BE2C (cell line): ENCODE measurements around the gene TPCN1.
A peak's percentile ranks its signal among the peaks of the same experiment; 100 is the strongest.

ENCODE experiments used
- DNase-seq: peaks from one replicate; pipeline ENCODE4 v3.0.0-alpha.2; 2020
- H3K27me3 ChIP-seq: fragments of 250-450 bp; sonication (Bioruptor Pico); 2 replicates; pipeline ENCODE4 v1.5.1; 2020; ENCODE audit warnings: mild to moderate bottlenecking
- H3K36me3 ChIP-seq: fragments of 250-450 bp; sonication (Bioruptor Pico); 2 replicates; pipeline ENCODE4 v1.5.1; 2020; ENCODE audit warnings: mild to moderate bottlenecking
- H3K4me1 ChIP-seq: fragments of 250-450 bp; sonication (Bioruptor Pico); 2 replicates; pipeline ENCODE4 v1.5.1; 2020
- H3K4me3 ChIP-seq: 2 replicates; pipeline ENCODE4 v1.5.1; 2011; ENCODE audit warnings: low read depth, low read length
- H3K9me3 ChIP-seq: fragments of 250-450 bp; sonication (Bioruptor Pico); 2 replicates; pipeline ENCODE4 v1.5.1; 2020
- TF ChIP-seq, protein P1 (sequence below): IDR thresholded peaks from 2 replicates; pipeline ENCODE4 v1.5.1; 2012; ENCODE audit warnings: mild to moderate bottlenecking, low read depth, low read length

Gene TPCN1

DNA sequence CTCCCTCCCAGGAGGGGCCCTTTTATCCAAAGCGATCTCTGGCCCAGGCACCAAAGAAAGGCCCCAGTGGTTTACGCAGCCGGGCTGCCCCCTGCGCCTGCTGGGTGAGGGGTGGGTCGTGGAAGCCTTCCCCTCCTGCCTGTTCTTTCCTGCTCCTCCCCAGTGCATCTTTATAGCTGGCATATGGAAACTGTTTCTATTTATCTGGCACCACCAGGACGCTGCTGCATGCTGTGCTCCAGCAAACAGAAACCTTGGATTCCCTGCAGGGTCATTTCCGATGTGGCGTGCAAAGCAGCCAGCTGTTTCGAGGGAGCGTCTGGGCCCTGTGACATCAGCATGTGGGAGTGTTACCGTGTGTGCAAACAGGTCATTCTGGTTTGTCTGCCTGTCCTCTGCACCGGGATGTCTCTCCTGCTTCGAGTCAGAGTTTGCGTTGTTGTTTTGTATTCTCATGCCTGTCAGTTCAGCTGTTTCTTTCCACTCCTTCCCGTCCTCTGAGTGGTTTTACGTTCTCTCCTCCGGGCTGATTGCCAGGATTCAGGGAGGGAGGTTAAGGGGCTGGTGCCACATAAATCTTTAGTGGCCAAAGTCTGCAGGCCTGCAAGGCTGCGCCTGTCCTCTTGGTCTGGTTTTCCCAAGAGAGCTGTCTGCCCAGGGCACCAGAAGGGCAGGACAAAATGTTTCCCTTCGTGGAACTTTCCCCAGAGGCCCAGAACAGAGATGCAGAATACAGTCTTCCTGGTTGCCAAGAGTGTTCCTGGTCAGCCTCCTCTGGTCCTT, 24.6 kb downstream of the TPCN1 start:
- no peaks in the 10 kb centered on the region for H3K9me3 ChIP-seq
- H3K4me1 ChIP-seq = peaks cover 20% of the 10 kb centered on the region
- DNase-seq = peak; percentile 87
- no peaks in the 10 kb centered on the region; the same call in 1 of the 2 replicates for H3K36me3 ChIP-seq
- TF ChIP-seq, protein P1, sequence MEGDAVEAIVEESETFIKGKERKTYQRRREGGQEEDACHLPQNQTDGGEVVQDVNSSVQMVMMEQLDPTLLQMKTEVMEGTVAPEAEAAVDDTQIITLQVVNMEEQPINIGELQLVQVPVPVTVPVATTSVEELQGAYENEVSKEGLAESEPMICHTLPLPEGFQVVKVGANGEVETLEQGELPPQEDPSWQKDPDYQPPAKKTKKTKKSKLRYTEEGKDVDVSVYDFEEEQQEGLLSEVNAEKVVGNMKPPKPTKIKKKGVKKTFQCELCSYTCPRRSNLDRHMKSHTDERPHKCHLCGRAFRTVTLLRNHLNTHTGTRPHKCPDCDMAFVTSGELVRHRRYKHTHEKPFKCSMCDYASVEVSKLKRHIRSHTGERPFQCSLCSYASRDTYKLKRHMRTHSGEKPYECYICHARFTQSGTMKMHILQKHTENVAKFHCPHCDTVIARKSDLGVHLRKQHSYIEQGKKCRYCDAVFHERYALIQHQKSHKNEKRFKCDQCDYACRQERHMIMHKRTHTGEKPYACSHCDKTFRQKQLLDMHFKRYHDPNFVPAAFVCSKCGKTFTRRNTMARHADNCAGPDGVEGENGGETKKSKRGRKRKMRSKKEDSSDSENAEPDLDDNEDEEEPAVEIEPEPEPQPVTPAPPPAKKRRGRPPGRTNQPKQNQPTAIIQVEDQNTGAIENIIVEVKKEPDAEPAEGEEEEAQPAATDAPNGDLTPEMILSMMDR = no peak
- H3K4me3 ChIP-seq = peak overlapping the region; percentile 54
- H3K27me3 ChIP-seq = no peaks in the 10 kb centered on the region

DNA sequence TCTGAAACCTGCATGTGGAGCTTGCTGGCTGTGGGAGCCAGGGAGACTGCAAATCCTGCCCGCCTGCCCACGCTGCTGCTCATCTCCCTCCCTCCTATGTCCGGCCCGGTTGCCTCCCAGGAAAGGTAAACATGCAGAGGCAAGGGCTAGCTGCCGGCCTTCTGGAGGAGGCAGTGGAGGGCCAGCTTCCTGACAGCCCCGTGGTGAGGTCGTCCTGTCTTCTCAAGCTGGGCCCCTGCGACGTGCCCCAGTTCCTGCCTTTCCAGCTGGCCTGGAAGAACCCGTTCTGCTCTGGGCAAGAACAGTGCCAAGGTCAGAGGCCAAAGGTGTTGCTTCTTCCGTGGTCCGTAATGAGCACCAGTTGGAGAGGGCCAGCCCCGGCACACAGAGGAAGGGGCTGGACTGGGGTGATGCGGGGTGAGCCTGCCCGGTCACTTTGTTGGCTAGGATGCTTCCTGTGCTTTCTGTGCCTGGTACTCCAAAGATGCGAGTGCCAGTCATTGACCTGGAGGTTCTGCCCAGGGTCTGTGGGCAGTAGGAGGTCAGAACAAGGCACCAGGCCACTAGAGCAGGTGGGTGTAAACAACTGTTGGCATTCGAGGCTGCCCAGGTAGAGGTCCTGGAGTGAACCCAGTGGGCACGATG, 25.3 kb downstream of the TPCN1 start:
- Histone ChIP-seq H3K27me3 (no peaks in the 10 kb centered on the region), H3K36me3 (no peaks in the 10 kb centered on the region; the same call in 1 of the 2 replicates), H3K4me3 (peak overlapping the region; percentile 54), H3K9me3 (no peaks in the 10 kb centered on the region), H3K4me1 (peaks cover 20% of the 10 kb centered on the region)
- no peak for DNase-seq
- TF ChIP-seq, protein P1 = no peak

DNA sequence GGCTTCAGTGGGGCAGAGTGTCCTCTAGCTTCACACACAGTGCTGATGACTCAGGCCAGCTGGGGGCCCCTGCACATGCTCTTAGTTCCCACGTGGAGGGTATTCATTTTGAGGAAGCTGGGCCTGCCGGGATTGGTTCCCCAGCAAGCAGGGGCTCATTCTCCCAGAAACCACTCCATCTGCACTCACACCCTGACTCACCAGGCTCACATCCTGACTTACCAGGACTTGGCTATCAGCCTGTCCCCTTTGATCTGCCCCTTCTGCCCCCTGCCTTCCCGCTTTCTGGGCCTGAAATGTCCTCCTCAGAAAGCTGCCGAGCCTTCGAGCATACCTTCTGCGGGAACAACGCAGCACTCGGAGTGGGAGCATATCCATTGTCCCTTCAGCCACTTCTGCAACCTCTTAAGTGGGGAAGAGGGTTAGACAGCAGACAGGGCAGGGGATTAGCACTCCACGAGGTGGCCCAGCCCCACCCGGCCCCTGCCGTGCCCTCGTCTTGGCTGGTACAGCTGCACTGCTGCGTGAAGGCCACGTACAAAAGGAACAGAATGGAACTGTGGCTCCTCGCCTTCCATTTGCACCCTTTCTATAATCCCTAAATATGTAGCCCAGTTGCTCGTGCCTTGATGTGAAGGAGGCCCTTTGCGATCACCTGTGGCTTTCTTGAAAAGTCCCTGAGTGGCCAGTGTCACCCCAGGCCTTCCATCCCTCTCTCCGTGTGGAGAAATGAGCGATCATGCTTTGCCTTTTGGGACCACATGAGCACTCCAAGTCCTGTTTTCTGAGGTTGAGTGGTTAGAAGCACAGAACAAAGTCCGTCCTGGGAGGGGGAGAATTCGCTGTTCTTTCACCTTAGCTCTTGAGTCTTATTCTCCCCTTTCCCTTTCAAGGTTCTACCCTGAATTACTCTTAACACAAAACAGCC, 26.1 kb downstream of the TPCN1 start:
- TF ChIP-seq, protein P1 = no peak
- Histone ChIP-seq H3K9me3 (no peaks in the 10 kb centered on the region), H3K4me3 (no peak overlapping the region), H3K4me1 (peaks cover 20% of the 10 kb centered on the region), H3K36me3 (no peaks in the 10 kb centered on the region; the same call in 1 of the 2 replicates), H3K27me3 (no peaks in the 10 kb centered on the region)
- DNase-seq = no peak

DNA sequence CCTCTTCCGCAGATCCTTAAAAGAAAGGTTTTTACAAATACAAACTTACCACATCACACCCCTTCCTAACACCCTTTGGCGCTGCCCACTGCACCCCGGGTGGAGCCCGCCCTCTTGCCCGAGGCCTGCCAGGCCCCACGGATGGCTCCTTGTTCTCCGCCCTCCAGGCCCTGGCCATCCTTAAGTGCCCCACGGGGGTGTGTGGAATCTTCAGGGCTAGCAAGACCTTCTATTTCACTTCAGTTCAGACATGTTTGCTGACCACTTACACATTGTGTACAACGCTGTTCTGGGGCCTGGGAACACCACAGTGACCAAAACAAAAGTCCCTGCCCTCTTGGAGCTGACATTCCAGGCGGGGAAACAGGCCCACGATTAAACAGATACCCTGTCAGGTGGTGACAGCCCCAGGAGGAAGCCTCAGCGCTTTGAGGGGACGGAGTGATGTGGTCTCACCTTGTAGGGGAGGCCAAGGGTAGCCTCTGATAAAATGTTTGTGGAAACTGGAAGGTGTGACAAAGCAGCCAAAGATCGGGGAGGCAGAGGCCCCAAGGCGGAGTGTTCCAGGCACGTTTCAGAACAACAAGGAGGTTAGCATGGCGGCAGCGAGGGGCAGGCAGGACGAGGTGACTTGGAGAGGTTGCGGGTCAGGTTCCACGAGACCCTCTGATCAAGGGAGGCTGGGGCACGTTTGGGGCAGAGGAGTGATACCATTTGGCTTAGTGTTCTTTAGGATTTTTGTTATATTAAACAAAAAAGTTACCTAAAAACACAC, 27.0 kb downstream of the TPCN1 start:
- H3K9me3 ChIP-seq = no peaks in the 10 kb centered on the region
- no peak for DNase-seq
- H3K4me1 ChIP-seq = peaks cover 20% of the 10 kb centered on the region
- no peaks in the 10 kb centered on the region for H3K27me3 ChIP-seq
- TF ChIP-seq, protein P1 = no peak
- no peaks in the 10 kb centered on the region; the same call in 1 of the 2 replicates for H3K36me3 ChIP-seq
- no peak overlapping the region for H3K4me3 ChIP-seq

DNA sequence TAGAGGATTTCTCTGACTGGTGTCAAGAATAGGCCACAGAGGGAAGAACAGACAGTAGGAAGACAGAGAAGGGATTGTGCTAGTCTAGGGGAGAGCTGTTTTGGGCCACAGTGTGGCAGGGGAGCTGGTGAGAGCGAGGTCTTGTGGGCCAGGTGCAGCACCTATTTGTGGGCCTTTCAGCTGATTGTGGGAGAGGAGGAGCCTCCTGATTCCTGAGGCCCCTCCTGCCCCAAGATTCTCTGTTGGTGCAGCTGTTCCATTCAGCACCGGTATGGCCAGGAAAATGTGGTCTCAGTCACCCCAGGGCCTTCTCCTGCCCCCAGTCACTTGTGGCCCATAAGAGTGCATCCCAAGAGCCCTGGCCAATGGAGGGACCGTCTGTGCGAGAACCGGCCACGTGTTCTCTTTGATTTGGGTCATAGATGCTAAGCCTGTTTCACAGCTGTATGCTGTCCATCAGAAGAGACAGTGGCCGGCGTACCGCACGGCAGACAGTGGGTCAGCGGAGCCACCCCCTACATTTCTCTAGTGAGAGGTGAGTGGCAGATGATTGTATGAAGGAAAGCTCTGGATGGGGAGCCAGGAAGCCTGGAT, 27.7 kb downstream of the TPCN1 start:
- H3K27me3 ChIP-seq = no peaks in the 10 kb centered on the region
- no peak overlapping the region for H3K4me3 ChIP-seq
- no peak for DNase-seq
- no peaks in the 10 kb centered on the region for H3K9me3 ChIP-seq
- H3K4me1 ChIP-seq = peaks cover 18% of the 10 kb centered on the region
- TF ChIP-seq, protein P1 = no peak
- no peaks in the 10 kb centered on the region; the same call in 1 of the 2 replicates for H3K36me3 ChIP-seq
